Gastroesophageal sphincter (tissue), 4 donors: ENCODE data around the gene TBC1D14. TPM values are rescaled to one million over a fixed set of nuclear protein-coding genes. Genes with fewer than 3 reads are reported as not detected.

Experiments used
- ATAC-seq: fragments of 150-250 bp; one replicate; pipeline ENCODE4 v1.9.1; 2016; ENCODE audit warnings: mild to moderate bottlenecking, moderate library complexity
- H3K27ac ChIP-seq, 4 donors: fragments of 200-600 bp; sonication (generic) in 3 of 4; 1 replicate in 3 of 4; 2 replicates in 1 of 4; pipeline ENCODE4 v1.5.1; 2016 to 2019
- H3K27me3 ChIP-seq: fragments of 200-600 bp; sonication (generic); one replicate; pipeline ENCODE4 v1.5.1; 2019
- H3K36me3 ChIP-seq, 2 donors: fragments of 200-600 bp; sonication (generic); one replicate each; pipeline ENCODE4 v1.5.1; 2019; ENCODE audit warnings: control low read depth in 1 of 2
- H3K4me1 ChIP-seq, 3 donors: fragments of 200-600 bp; sonication (generic); 1 replicate in 2 of 3; 2 replicates in 1 of 3; pipeline ENCODE4 v1.5.1; 2016 to 2019; ENCODE audit warnings: control low read depth in 2 of 3
- H3K4me3 ChIP-seq, 2 donors: fragments of 200-600 bp; sonication (generic); one replicate each; pipeline ENCODE4 v1.5.1; 2019; ENCODE audit warnings: mild to moderate bottlenecking in 1 of 2, moderate library complexity in 1 of 2
- H3K9me3 ChIP-seq, 3 donors: fragments of 200-600 bp; sonication (generic); one replicate each; pipeline ENCODE4 v1.5.1; 2017 to 2019; ENCODE audit warnings: control low read depth in 2 of 3
- CTCF ChIP-seq, 4 experiments: fragments of 200-600 bp in 2 of 4; fragments of 450-650 bp in 2 of 4; sonication (generic) in 1 of 4; IDR thresholded peaks; one replicate each; pipeline ENCODE4 v1.5.1; 2017 to 2019; ENCODE audit warnings: antibody characterized with exemption in 4 of 4, mild to moderate bottlenecking in 2 of 4, moderate library complexity in 2 of 4
- EP300 ChIP-seq: sonication (generic); formaldehyde crosslinking; IDR thresholded peaks from one replicate; pipeline ENCODE4 v1.6.1; 2017; ENCODE audit warnings: antibody characterized with exemption, mild to moderate bottlenecking
- POLR2A ChIP-seq, 2 donors: fragments of 450-650 bp; IDR thresholded peaks; one replicate each; pipeline ENCODE4 v1.6.1; 2017; ENCODE audit warnings: antibody characterized with exemption in 2 of 2, mild to moderate bottlenecking in 2 of 2, moderate library complexity in 1 of 2
- POLR2AphosphoS5 ChIP-seq: sonication (generic); formaldehyde crosslinking; IDR thresholded peaks from one replicate; pipeline ENCODE4 v1.6.1; 2017; ENCODE audit warnings: antibody characterized with exemption
- WGBS, 2 donors: methylation state at CpG; one replicate each; pipeline ENCODE4 v1.1.5; 2018; ENCODE audit warnings: low coverage in 1 of 2; 5-methylcytosine and 5-hydroxymethylcytosine counted together
- total RNA-seq, 4 donors: library from RNA; depleted of rRNA; stranded (reverse); fragments of >200 nt; gene quantifications; one replicate each; pipeline ENCODE4 v1.1.0, GENCODE V29; 2016

The TBC1D14 gene
- total RNA-seq, 4 donors from 2014 or later, result 42.5 to 54.2 (median 45.0) TPM

GRCh38 chr4:6962211-6963041 is 52.8 kb downstream of the TBC1D14 start:
- TF ChIP-seq POLR2A (IDR thresholded peaks at IDR 0.05), result no peak
- no peak for TF ChIP-seq POLR2AphosphoS5
- no peak for TF ChIP-seq EP300
- TF ChIP-seq CTCF (IDR thresholded peaks at IDR 0.05), result no peak
- WGBS, 2 donors, result 60 to 90% methylated on average over 1 to 10 of the region's 17 CpGs
- H3K4me3 ChIP-seq, result no peak overlapping the region
- ATAC-seq, result no peak
- H3K9me3 ChIP-seq, result no peaks in the 10 kb centered on the region
- peaks cover 0 to 3% of the 10 kb centered on the region in 2 donors for H3K36me3 ChIP-seq
- no peaks in the 10 kb centered on the region for H3K27me3 ChIP-seq
- H3K4me1 ChIP-seq, result peaks cover 0 to 28% (median 0%) of the 10 kb centered on the region in 3 donors
- H3K27ac ChIP-seq, result no peak overlapping the region

- H3K27ac ChIP-seq, result no peak overlapping the region
- no peak for TF ChIP-seq EP300
- TF ChIP-seq CTCF (IDR thresholded peaks at IDR 0.05), result no peak
- no peak for TF ChIP-seq POLR2A (IDR thresholded peaks at IDR 0.05)
- no peak for TF ChIP-seq POLR2AphosphoS5
- WGBS, 2 donors, result 100% methylated on average over 1 to 2 of the region's 12 CpGs
- no peak overlapping the region for H3K4me3 ChIP-seq
- H3K27me3 ChIP-seq, result no peaks in the 10 kb centered on the region
- H3K9me3 ChIP-seq, result no peaks in the 10 kb centered on the region
- peaks cover 0 to 10% of the 10 kb centered on the region in 2 donors for H3K36me3 ChIP-seq
- H3K4me1 ChIP-seq, result peaks cover 0 to 21% (median 0%) of the 10 kb centered on the region in 3 donors
- no peak for ATAC-seq
Measured at GRCh38 chr4:6963139-6963611, 53.5 kb downstream of the TBC1D14 start.

- Histone ChIP-seq H3K36me3 (peaks cover 0 to 25% of the 10 kb centered on the region in 2 donors), H3K27ac (no peak overlapping the region), H3K4me3 (no peak overlapping the region), H3K4me1 (peaks cover 0 to 21% (median 0%) of the 10 kb centered on the region in 3 donors), H3K9me3 (no peaks in the 10 kb centered on the region), H3K27me3 (no peaks in the 10 kb centered on the region)
- TF ChIP-seq CTCF (IDR thresholded peaks at IDR 0.05), result no peak
- no peak for TF ChIP-seq EP300
- no peak for TF ChIP-seq POLR2AphosphoS5
- TF ChIP-seq POLR2A (IDR thresholded peaks at IDR 0.05), result no peak
- no peak for ATAC-seq
- WGBS, 2 donors, result 88 to 100% methylated on average over 2 to 5 of the region's 5 CpGs
Measured at GRCh38 chr4:6964858-6965257, 55.2 kb downstream of the TBC1D14 start.

- Histone ChIP-seq H3K4me1 (peaks cover 0 to 21% (median 0%) of the 10 kb centered on the region in 3 donors), H3K9me3 (no peaks in the 10 kb centered on the region), H3K27ac (no peak overlapping the region), H3K36me3 (peaks cover 0 to 29% of the 10 kb centered on the region in 2 donors), H3K4me3 (no peak overlapping the region), H3K27me3 (no peaks in the 10 kb centered on the region)
- no peak for TF ChIP-seq CTCF (IDR thresholded peaks at IDR 0.05)
- no peak for ATAC-seq
- WGBS, 2 donors, result 100% methylated on average over 1 of the region's 3 CpGs
Measured at GRCh38 chr4:6965329-6965728, 55.7 kb downstream of the TBC1D14 start.

GRCh38 chr4:6967846-6968340 is 58.3 kb downstream of the TBC1D14 start:
- H3K27ac ChIP-seq, result no peak overlapping the region
- peaks cover 0 to 15% (median 0%) of the 10 kb centered on the region in 3 donors for H3K4me1 ChIP-seq
- H3K27me3 ChIP-seq, result no peaks in the 10 kb centered on the region
- WGBS, 2 donors, result 87 to 90% methylated on average over 3 to 5 of the region's 15 CpGs
- H3K9me3 ChIP-seq, result no peaks in the 10 kb centered on the region
- no peak for ATAC-seq
- TF ChIP-seq CTCF (IDR thresholded peaks at IDR 0.05) (no peak), POLR2A (IDR thresholded peaks at IDR 0.05) (no peak), EP300 (no peak), POLR2AphosphoS5 (no peak)
- no peak overlapping the region for H3K4me3 ChIP-seq
- H3K36me3 ChIP-seq, result peaks cover 0 to 32% of the 10 kb centered on the region in 2 donors
